K562 (cell line): ENCODE results near the gene BRME1. TPM values are rescaled to one million over a fixed set of nuclear protein-coding genes. Genes with fewer than 3 reads are reported as not detected.

Experiments used
- ATF1 ChIP-seq, 2 experiments: fragments of 450-650 bp in 1 of 2; IDR thresholded peaks; 2 replicates each; pipeline ENCODE4 v1.6.1; 2016; ENCODE audit warnings: missing compliant biosample characterization in 1 of 2, missing genetic modification characterization in 1 of 2
- ATF2 ChIP-seq: sonication (generic); formaldehyde crosslinking; IDR thresholded peaks from 2 replicates; pipeline ENCODE4 v1.8.1; 2022; ENCODE audit warnings: missing genetic modification reagents
- ETV1 ChIP-seq: fragments of 450-650 bp; conservative IDR thresholded peaks from 2 replicates; pipeline ENCODE4 v1.6.1; 2016; ENCODE audit warnings: missing genetic modification characterization, control low read depth, low read depth, missing compliant biosample characterization
- FIP1L1 ChIP-seq: fragments of 200-400 bp; formaldehyde crosslinking; IDR thresholded peaks from 2 replicates; pipeline ENCODE4 v1.6.1; 2018; ENCODE audit warnings: mild to moderate bottlenecking, low read depth, low read length; ENCODE audit not compliant: poor library complexity, severe bottlenecking
- HDAC1 ChIP-seq, 2 experiments: fragments of 450-650 bp; IDR thresholded peaks; 2 replicates each; pipeline ENCODE4 v1.6.1; 2016 to 2017; ENCODE audit warnings: inconsistent platforms in 1 of 2, mild to moderate bottlenecking in 1 of 2, moderate library complexity in 1 of 2
- JUNB ChIP-seq: fragments of 450-650 bp; formaldehyde crosslinking; conservative IDR thresholded peaks from 2 replicates; pipeline ENCODE4 v1.4.0; 2020; ENCODE audit warnings: mild to moderate bottlenecking
- JUND ChIP-seq, 2 experiments: IDR thresholded peaks; 2 replicates in 1 of 2; 3 replicates in 1 of 2; pipeline ENCODE4 v1.6.1; 2011; ENCODE audit warnings: borderline replicate concordance in 2 of 2, low read depth in 2 of 2, low read length in 2 of 2, improper control_type of control experiment in 1 of 2, missing biosample characterization in 1 of 2, missing genetic modification characterization in 1 of 2, missing genetic modification reagents in 1 of 2
- LCOR ChIP-seq: sonication (generic); formaldehyde crosslinking; IDR thresholded peaks from 2 replicates; pipeline ENCODE4 v1.8.0; 2022; ENCODE audit warnings: mild to moderate bottlenecking, missing genetic modification reagents
- NFYB ChIP-seq: IDR thresholded peaks from 2 replicates; pipeline ENCODE4 v1.6.1; 2011; ENCODE audit warnings: mild to moderate bottlenecking, moderate library complexity; ENCODE audit not compliant: insufficient read length; ENCODE audit errors: extremely low read depth
- NRF1 ChIP-seq, 2 experiments: fragments of 450-650 bp; IDR thresholded peaks in 1 of 2; conservative IDR thresholded peaks in 1 of 2; 2 replicates each; pipeline ENCODE4 v1.6.1; 2014; ENCODE audit warnings: mild to moderate bottlenecking in 2 of 2
- PML ChIP-seq: IDR thresholded peaks from 2 replicates; pipeline ENCODE4 v1.6.1; 2012; ENCODE audit warnings: low read length, inconsistent platforms
- POLR2A ChIP-seq: fragments of 450-650 bp; conservative IDR thresholded peaks from 2 replicates; pipeline ENCODE4 v1.6.1; 2016
- POLR2AphosphoS5 ChIP-seq: IDR thresholded peaks from 2 replicates; pipeline ENCODE4 v1.6.1; 2011; ENCODE audit warnings: mild to moderate bottlenecking, low read depth, low read length, moderate library complexity; ENCODE audit not compliant: control insufficient read depth, insufficient read depth
- PTBP1 ChIP-seq: fragments of 200-400 bp; formaldehyde crosslinking; IDR thresholded peaks from 2 replicates; pipeline ENCODE4 v1.6.1; 2017; ENCODE audit warnings: low read depth, low read length
- RCOR1 ChIP-seq, 2 experiments: IDR thresholded peaks; 2 replicates each; pipeline ENCODE4 v1.6.1; 2012; ENCODE audit warnings: low read depth in 2 of 2, low read length in 2 of 2, borderline replicate concordance in 1 of 2, improper control_type of control experiment in 1 of 2
- SUPT5H ChIP-seq: fragments of 450-650 bp; IDR thresholded peaks from 2 replicates; pipeline ENCODE4 v1.6.1; 2016
- TCF3 ChIP-seq: sonication (generic); formaldehyde crosslinking; IDR thresholded peaks from 2 replicates; pipeline ENCODE4 v1.4.0; 2020; ENCODE audit warnings: mild to moderate bottlenecking, missing genetic modification reagents
- THRA ChIP-seq: fragments of 450-650 bp; IDR thresholded peaks from 2 replicates; pipeline ENCODE4 v1.6.1; 2017; ENCODE audit warnings: mild to moderate bottlenecking, moderate library complexity
- WHSC1 ChIP-seq: IDR thresholded peaks from one replicate; pipeline ENCODE4 v1.6.1; 2012; ENCODE audit warnings: low read length, control low read depth, inconsistent platforms
- ZBTB17 ChIP-seq: fragments of 450-650 bp; formaldehyde crosslinking; IDR thresholded peaks from 2 replicates; pipeline ENCODE4 v1.4.0; 2020; ENCODE audit warnings: mild to moderate bottlenecking
- ZNF57 ChIP-seq: fragments of 450-650 bp; formaldehyde crosslinking; IDR thresholded peaks from 2 replicates; pipeline ENCODE4 v1.4.0; 2020; ENCODE audit warnings: mild to moderate bottlenecking, moderate library complexity
- ZNF589 ChIP-seq: fragments of 200-800 bp; sonication (Bioruptor generic); IDR thresholded peaks from 2 replicates; pipeline ENCODE4 v1.6.1; 2016; ENCODE audit warnings: low read depth, missing genetic modification characterization, missing compliant biosample characterization
- polyA plus RNA-seq, 8 experiments: library from polyadenylated mRNA; depleted of rRNA in 4 of 8; stranded (reverse) in 5 of 8; unstranded in 3 of 8; fragments of >200 nt; fragmentation: Nextera tagmentation in 2 of 8; fragmentation: Illumina TruSeq in 1 of 8; extraction: Ambion mirVana in 2 of 8; extraction: Trizol in 1 of 8; gene quantifications; 2 replicates each; pipeline versions ENCODE4 v1.2.1 to v1.2.3, GENCODE V29; 2011 to 2014; ENCODE audit warnings: inconsistent platforms in 1 of 8, missing spikeins in 1 of 8
- total RNA-seq, 7 experiments: library from RNA; depleted of rRNA in 6 of 7; stranded (reverse); fragments of >200 nt in 6 of 7; fragmentation: Illumina TruSeq in 2 of 7; extraction: Trizol in 2 of 7; gene quantifications; 2 replicates each; pipeline versions ENCODE4 v1.2.1 to v1.2.3, GENCODE V29; 2011 to 2021; ENCODE audit warnings: low replicate concordance in 1 of 7

BRME1 gene
- total and polyA plus RNA-seq, 9 of the 15 experiments (the other 6 are each of a cell fraction or from before 2014, with no cell fraction given): 0.75 to 6.1 (median 3.6) TPM

- TF ChIP-seq WHSC1: no peak
- peak; percentile 26 for TF ChIP-seq TCF3
- peak; percentile 48; the same call in 1 of the 2 replicates for TF ChIP-seq JUND (IDR thresholded peaks at IDR 0.05; ENCODE audit: borderline replicate concordance, low read depth, low read length)
- TF ChIP-seq JUND (tag; IDR thresholded peaks at IDR 0.05; ENCODE audit: borderline replicate concordance, low read depth, low read length): no peak; the same call in 1 of the 3 replicates
- TF ChIP-seq PTBP1: 0 out of 2 replicates have a peak, but pooled peaks have one; percentile 64
- TF ChIP-seq ZNF589: no peak
- no peak; the same call in 1 of the 2 replicates for TF ChIP-seq ZNF57 (CRISPR knock-in tag)
- TF ChIP-seq POLR2A: peak; percentile 86
- peak; percentile 54 to 95; a peak in 3 of 4 replicates for TF ChIP-seq RCOR1 (IDR thresholded peaks at IDR 0.05; ENCODE audit: borderline replicate concordance in 1 of 2, low read depth in 2 of 2, low read length in 2 of 2)
- TF ChIP-seq ATF2: no peak
- peak; percentile 81 to 89 for TF ChIP-seq HDAC1 (IDR thresholded peaks at IDR 0.05)
- peak; percentile 96 for TF ChIP-seq ETV1 (tag)
- peak; percentile 55 to 61 for TF ChIP-seq NRF1 (conservative IDR thresholded peaks at IDR 0.05 in 1 of 2, IDR thresholded peaks at IDR 0.05 in 1 of 2)
- TF ChIP-seq PML: peak; percentile 43; the same call in 1 of the 2 replicates
- TF ChIP-seq ZBTB17 (CRISPR knock-in tag): peak; percentile 34; the same call in 1 of the 2 replicates
- 0 out of 2 replicates have a peak, but pooled peaks have one; percentile 45 for TF ChIP-seq LCOR
- no peak for TF ChIP-seq JUNB (CRISPR knock-in tag)
- TF ChIP-seq THRA: no peak
- no peak for TF ChIP-seq NFYB
- TF ChIP-seq ATF1 (CRISPR knock-in tag; IDR thresholded peaks at IDR 0.05): no peak
- TF ChIP-seq ATF1 (tag; IDR thresholded peaks at IDR 0.05): peak; percentile 14
- peak; percentile 90 for TF ChIP-seq FIP1L1
- TF ChIP-seq SUPT5H: peak; percentile 87
- peak; percentile 86 for TF ChIP-seq POLR2AphosphoS5
Measured at GRCh38 chr19:13847407-13848339, 58.2 kb downstream of the BRME1 start (continued).
